ENCODE results near the gene RHEX. TPM values are rescaled to one million over a fixed set of nuclear protein-coding genes. Genes with fewer than 3 reads are reported as not detected.

RHEX gene
- total and polyA plus RNA-seq, 2 donors (not counting 1 experiment from before 2014, with no cell fraction given), result 1.8 to 12.8 TPM

DNA sequence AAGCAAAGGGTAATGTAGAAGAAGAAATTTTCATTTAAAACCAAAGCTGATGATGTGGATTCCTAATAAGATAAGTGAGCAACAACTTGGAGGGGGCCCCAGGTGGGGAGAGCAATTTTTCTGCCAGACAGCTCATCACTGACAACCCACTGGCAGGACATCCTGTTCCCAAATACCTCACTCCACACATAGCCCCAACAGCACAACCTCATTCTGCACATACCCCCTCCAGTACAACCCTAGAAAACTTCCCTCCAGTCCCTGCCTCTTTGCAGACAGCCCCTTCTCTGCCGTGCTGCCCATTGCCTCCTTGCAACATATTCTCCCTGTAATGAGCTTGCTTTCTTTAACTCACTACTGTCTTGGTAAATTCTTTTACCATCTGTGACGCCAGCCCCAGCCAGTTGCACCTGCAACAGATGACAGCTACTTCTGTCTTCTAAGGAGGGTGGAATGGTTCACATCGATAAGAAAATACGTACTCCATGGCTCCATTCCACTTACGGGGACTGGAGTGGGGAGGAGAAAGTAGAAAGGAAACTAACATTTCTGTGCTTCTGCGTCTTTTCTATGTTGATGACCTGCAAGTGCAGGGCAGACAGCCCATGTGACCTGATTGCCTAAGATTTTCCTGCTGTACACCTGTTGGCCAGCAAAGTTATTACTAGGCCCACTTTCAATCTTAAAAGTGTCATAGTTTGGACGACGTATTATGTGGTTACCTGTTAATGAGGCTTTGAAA, 14.7 kb downstream of the RHEX start:
- peak overlapping the region; percentile 63 for H3K4me2 ChIP-seq (replicated peaks; ENCODE audit: low read depth, low read length, poor library complexity, severe bottlenecking)
- TF ChIP-seq, protein P1, sequence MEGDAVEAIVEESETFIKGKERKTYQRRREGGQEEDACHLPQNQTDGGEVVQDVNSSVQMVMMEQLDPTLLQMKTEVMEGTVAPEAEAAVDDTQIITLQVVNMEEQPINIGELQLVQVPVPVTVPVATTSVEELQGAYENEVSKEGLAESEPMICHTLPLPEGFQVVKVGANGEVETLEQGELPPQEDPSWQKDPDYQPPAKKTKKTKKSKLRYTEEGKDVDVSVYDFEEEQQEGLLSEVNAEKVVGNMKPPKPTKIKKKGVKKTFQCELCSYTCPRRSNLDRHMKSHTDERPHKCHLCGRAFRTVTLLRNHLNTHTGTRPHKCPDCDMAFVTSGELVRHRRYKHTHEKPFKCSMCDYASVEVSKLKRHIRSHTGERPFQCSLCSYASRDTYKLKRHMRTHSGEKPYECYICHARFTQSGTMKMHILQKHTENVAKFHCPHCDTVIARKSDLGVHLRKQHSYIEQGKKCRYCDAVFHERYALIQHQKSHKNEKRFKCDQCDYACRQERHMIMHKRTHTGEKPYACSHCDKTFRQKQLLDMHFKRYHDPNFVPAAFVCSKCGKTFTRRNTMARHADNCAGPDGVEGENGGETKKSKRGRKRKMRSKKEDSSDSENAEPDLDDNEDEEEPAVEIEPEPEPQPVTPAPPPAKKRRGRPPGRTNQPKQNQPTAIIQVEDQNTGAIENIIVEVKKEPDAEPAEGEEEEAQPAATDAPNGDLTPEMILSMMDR (IDR thresholded peaks at IDR 0.05), result no peak
- TF ChIP-seq EZH2 (IDR thresholded peaks at IDR 0.05; ENCODE audit: borderline replicate concordance, insufficient read depth, low read depth, low read length, poor library complexity, severe bottlenecking), result no peak
- peaks cover 0 to 1% (median 0%) of the 10 kb centered on the region in 3 donors for H3K9me3 ChIP-seq (ENCODE audit: control extremely low read depth in 1 of 3, control insufficient read depth in 2 of 3, insufficient read depth in 1 of 3, low read length in 2 of 3)
- H2AFZ ChIP-seq (ENCODE audit: insufficient read depth, low read depth, low read length, poor library complexity, severe bottlenecking), result peak overlapping the region; percentile 68
- peak; percentile 57 for DNase-seq
- H3K27ac ChIP-seq (ENCODE audit: low read length in 2 of 2), result peak overlapping the region; percentile 63 to 75
- ChIA-PET CTCF (interaction anchor here (0.9 to 6.4 kb wide), 10 partner anchors 8 to 90 kb away, joined by 3 to 36 read pairs (median 4); no protein-coding TSS in a partner anchor), POLR2A (interaction anchor here (0.5 to 2.3 kb wide), 4 partner anchors 28 to 563 kb away, joined by 4 to 8 read pairs (median 6); partner anchors contain the start of gene CDK18)
- H3K9ac ChIP-seq (ENCODE audit: low read length), result peak overlapping the region; percentile 44
- H3K27ac Mint-ChIP-seq, result peak overlapping the region; percentile 88
- H3K27me3 Mint-ChIP-seq, result no peaks in the 10 kb centered on the region
- peaks cover 35 to 39% of the 10 kb centered on the region in 2 donors for H3K4me1 ChIP-seq (ENCODE audit: control insufficient read depth in 2 of 2, insufficient read depth in 2 of 2, low read length in 2 of 2)
- H3K36me3 ChIP-seq (replicated peaks in 1 of 2; ENCODE audit: control extremely low read depth in 1 of 2, control insufficient read depth in 1 of 2, extremely low read depth in 1 of 2, insufficient read depth in 2 of 2, low read length in 1 of 2), result peaks cover 4 to 5% of the 10 kb centered on the region in 2 experiments
- 28% methylated on average over 3 of the region's 8 CpGs for WGBS (ENCODE audit: insufficient coverage)
- intact Hi-C loops (cut with micrococcal nuclease), result loop anchor here (2.0 to 5.0 kb wide), 2 partner anchors 17 to 35 kb away; no protein-coding TSS in a partner anchor
- peaks cover 45% of the 10 kb centered on the region for H3K4me1 Mint-ChIP-seq
- peak overlapping the region; percentile 75 for H3K4me3 Mint-ChIP-seq
- H3K27me3 ChIP-seq (replicated peaks in 1 of 4; ENCODE audit: control extremely low read depth in 1 of 4, control insufficient read depth in 3 of 4, insufficient read depth in 4 of 4, low read length in 3 of 4), result no peaks in the 10 kb centered on the region
- peaks cover 5% of the 10 kb centered on the region for H3K79me2 ChIP-seq (ENCODE audit: control insufficient read depth, insufficient read depth, low read length)
- H4K20me1 ChIP-seq (ENCODE audit: control insufficient read depth, insufficient read depth, low read length, poor library complexity, severe bottlenecking), result no peaks in the 10 kb centered on the region
- H3K9me3 Mint-ChIP-seq (ENCODE audit: insufficient read depth), result no peaks in the 10 kb centered on the region
- H3K4me3 ChIP-seq (ENCODE audit: control extremely low read depth in 1 of 5, extremely low read depth in 1 of 5, insufficient read depth in 1 of 5, low read depth in 2 of 5, low read length in 4 of 5), result peak overlapping the region in 2 of 5 experiments; percentile 1 to 30
- peak; percentile 48 for ATAC-seq (ENCODE audit: low read depth)
